Ishikawa (cell line): ENCODE measurements around the gene LCMT1.
A peak's percentile ranks its signal among the peaks of the same experiment; 100 is the strongest.

Experiments
- CEBPB ChIP-seq: IDR thresholded peaks from 2 replicates; pipeline ENCODE4 v1.6.1; 2012
- CREB1 ChIP-seq: IDR thresholded peaks from 2 replicates; pipeline ENCODE4 v1.6.1; 2012; ENCODE audit warnings: low read depth
- EGR1 ChIP-seq: IDR thresholded peaks from 2 replicates; pipeline ENCODE4 v1.6.1; 2012
- EP300 ChIP-seq: IDR thresholded peaks from 2 replicates; pipeline ENCODE4 v1.6.1; 2012; ENCODE audit warnings: borderline replicate concordance
- FOXM1 ChIP-seq: IDR thresholded peaks from 2 replicates; pipeline ENCODE4 v1.6.1; 2012; ENCODE audit warnings: low read depth, borderline replicate concordance
- NFIC ChIP-seq: IDR thresholded peaks from 2 replicates; pipeline ENCODE4 v1.6.1; 2012
- RAD21 ChIP-seq: IDR thresholded peaks from 2 replicates; pipeline ENCODE4 v1.6.1; 2012; ENCODE audit warnings: low read depth
- REST ChIP-seq: IDR thresholded peaks from 2 replicates; pipeline ENCODE4 v1.6.1; 2012; ENCODE audit warnings: low read depth, mild to moderate bottlenecking
- TAF1 ChIP-seq: IDR thresholded peaks from 2 replicates; pipeline ENCODE4 v1.6.1; 2012; ENCODE audit warnings: low read depth, mild to moderate bottlenecking
- TCF12 ChIP-seq: IDR thresholded peaks from 2 replicates; pipeline ENCODE4 v1.6.1; 2012; ENCODE audit warnings: low read depth
- TEAD4 ChIP-seq: IDR thresholded peaks from 2 replicates; pipeline ENCODE4 v1.6.1; 2012
- YY1 ChIP-seq: IDR thresholded peaks from 2 replicates; pipeline ENCODE4 v1.6.1; 2012; ENCODE audit warnings: low read depth
- ZBTB7A ChIP-seq: IDR thresholded peaks from 2 replicates; pipeline ENCODE4 v1.6.1; 2012; ENCODE audit warnings: low read depth
- TF ChIP-seq, protein P1 (sequence below): IDR thresholded peaks from 2 replicates; pipeline ENCODE4 v1.6.1; 2012
- TF ChIP-seq, protein P2 (sequence below): IDR thresholded peaks from 2 replicates; pipeline ENCODE4 v1.6.1; 2012

Gene LCMT1

GRCh38 chr16:25222959-25223358 lies 111.4 kb downstream of the LCMT1 start:
- TF ChIP-seq TCF12 (no peak), REST (no peak), TAF1 (no peak)
- TF ChIP-seq, protein P1, sequence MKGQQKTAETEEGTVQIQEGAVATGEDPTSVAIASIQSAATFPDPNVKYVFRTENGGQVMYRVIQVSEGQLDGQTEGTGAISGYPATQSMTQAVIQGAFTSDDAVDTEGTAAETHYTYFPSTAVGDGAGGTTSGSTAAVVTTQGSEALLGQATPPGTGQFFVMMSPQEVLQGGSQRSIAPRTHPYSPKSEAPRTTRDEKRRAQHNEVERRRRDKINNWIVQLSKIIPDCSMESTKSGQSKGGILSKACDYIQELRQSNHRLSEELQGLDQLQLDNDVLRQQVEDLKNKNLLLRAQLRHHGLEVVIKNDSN, result no peak

DNA sequence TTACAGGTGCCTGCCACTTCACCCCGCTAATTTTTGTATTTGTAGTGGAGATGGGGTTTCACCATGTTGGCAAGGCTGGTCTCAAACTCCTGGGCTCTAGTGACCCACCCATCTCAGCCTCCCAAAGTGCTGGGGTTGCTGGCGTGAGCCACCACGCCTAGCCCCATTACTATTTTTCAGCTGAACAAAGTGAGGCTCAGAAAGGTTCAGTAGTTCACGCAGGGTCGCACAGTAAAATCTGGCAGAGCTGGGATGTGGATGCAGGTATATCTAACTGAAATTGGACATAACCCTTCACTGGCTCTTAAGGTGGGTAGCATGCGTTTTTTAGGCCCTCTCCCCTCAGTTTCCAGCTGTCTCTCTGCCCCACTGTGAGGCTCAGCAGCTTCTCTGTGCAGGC lies 112.4 kb downstream of the LCMT1 start:
- TF ChIP-seq CEBPB, result no peak
- no peak for TF ChIP-seq CREB1
- no peak for TF ChIP-seq ZBTB7A
- TF ChIP-seq, protein P2, sequence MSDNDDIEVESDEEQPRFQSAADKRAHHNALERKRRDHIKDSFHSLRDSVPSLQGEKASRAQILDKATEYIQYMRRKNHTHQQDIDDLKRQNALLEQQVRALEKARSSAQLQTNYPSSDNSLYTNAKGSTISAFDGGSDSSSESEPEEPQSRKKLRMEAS, result no peak
- TF ChIP-seq YY1, result no peak
- TF ChIP-seq RAD21, result no peak
- TF ChIP-seq EGR1, result no peak
- TF ChIP-seq TEAD4, result no peak
- no peak for TF ChIP-seq REST
- no peak for TF ChIP-seq FOXM1
- no peak for TF ChIP-seq EP300
- TF ChIP-seq NFIC, result no peak
- no peak for TF ChIP-seq TAF1
- TF ChIP-seq, protein P1, result no peak
- no peak for TF ChIP-seq TCF12

DNA sequence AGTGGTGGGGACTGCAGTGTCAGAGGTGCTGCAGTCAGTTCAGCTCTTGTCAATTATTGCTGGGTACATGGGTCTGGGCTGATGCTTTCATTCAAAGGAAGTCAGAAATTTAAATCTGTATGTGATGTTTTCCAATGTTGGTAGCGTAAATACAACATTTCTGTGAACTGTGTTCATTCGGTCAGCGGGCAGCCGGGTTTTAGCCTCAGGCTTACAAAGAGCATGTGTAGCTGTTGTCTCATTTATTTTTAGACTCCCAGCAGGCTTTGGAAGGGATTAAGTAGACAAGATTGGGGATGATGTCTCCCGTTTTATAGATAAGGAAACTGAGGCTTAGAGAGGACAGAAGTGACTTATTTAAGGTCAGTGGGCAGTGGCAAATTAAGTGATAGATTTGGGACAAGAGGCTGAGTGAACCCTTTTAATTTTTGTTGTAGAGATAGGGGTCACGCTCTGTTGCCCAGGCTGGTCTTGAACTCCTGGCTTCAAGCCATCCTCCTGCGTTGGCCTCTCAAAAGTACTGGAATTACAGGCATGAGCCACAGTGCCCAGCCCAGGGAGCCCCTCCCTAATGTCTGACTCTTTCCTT lies 113.3 kb downstream of the LCMT1 start:
- TF ChIP-seq REST, result no peak
- 0 out of 2 replicates have a peak, but pooled peaks have one; percentile 10 for TF ChIP-seq NFIC
- TF ChIP-seq, protein P2, result no peak
